HFF-Myc (cell line): ENCODE measurements around the gene KLHL29.

Experiments
- DNase-seq: peaks from one replicate; pipeline ENCODE4 v3.0.0-alpha.2; 2011; ENCODE audit warnings: low read depth; ENCODE audit errors: extremely low read depth
- H3K4me3 ChIP-seq: replicated peaks from 2 replicates; pipeline ENCODE4 v1.5.1; 2011; ENCODE audit warnings: low read depth, mild to moderate bottlenecking, control low read depth, low read length
- CTCF ChIP-seq: IDR thresholded peaks from 2 replicates; pipeline ENCODE4 v1.5.1; 2012; ENCODE audit warnings: mild to moderate bottlenecking, low read depth, low read length, control low read depth; ENCODE audit errors: missing control alignments

KLHL29 gene

DNA sequence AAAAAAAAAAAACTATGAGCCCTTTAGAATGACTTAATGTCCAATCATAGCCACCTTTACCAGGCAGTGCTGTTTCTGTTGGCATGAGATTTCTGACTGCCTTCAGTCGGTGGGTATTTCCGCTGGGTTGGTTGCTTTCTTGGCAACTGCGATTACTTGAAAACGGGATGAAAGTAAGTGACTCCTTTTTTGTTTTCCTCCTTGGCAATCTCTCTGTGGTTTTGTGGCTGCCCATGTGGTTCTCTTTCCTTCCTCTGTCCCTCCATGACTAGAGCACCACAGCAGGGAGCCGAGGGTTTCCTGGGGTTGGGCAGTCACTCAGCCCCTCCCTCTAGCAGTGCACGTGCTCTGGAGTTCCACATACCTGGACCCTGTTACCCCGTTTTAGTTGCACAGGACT lies 112.1 kb downstream of the KLHL29 start:
- TF ChIP-seq CTCF, result no peak
- no peak overlapping the region for H3K4me3 ChIP-seq
- no peak for DNase-seq

DNA sequence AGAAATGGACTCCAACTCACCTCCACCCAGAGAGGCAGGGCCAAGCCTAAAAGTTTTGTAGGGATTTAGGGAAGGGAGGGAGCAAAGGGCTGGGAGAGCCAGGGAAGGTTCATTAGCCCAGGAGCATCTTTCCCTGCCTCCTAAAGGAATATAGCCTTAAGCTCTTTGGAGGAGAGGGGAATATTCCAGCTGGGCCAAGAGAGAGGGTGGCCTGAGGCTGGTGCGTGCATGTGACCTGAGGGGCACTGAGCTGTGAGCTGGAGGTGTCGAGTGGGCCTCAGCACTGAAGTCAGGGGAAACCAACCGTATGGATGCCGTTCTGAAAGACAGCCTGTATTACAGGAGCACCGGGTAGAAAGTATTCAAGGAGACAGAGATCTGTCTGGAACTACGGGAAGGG lies 112.6 kb downstream of the KLHL29 start:
- H3K4me3 ChIP-seq, result no peak overlapping the region
- TF ChIP-seq CTCF, result no peak
- DNase-seq, result no peak

DNA sequence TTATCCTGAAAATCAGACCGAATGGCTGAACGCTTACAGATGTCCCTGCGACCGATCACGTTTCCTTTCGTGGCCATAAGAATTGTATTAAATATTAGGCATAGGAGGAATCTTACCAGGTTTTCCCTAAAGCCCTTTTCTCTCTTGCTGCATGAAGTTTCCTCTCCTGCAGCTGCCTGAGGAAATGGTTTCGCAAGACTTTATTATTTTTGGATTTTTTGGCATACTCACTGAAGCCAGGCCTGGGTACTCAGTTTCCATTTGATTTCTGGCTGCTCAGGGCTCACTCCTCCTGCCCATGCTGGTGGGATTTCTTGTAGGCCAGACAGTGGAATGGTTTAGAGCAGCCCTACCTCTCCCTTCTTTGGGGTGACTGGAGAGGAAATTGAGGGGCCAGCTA lies 114.0 kb downstream of the KLHL29 start:
- DNase-seq, result no peak
- TF ChIP-seq CTCF, result no peak
- H3K4me3 ChIP-seq, result no peak overlapping the region

DNA sequence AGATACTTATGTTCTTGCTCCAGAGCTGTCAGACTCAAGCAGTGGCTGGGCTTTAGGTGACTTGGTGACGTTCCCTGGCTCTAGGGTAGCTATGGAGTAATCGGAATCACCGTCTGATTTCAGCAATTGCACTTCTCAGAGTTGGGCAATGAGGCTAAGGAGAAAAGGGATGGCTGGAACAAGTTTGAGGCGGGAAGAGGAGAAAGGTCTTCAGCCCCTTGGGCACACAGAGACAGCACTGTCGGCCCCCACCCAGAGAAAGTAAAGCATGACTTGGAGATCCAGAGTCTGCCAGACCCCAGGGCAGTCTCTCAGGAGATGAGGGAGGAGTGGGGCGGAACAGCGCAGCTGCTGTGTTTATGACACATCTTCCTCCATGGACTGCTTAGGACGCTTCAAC lies 114.5 kb downstream of the KLHL29 start:
- DNase-seq, result no peak
- H3K4me3 ChIP-seq, result no peak overlapping the region
- no peak for TF ChIP-seq CTCF

GRCh38 chr2:23500836-23501235 lies 115.9 kb downstream of the KLHL29 start:
- H3K4me3 ChIP-seq, result no peak overlapping the region
- TF ChIP-seq CTCF, result no peak
- DNase-seq, result no peak

GRCh38 chr2:23502096-23502495 lies 117.1 kb downstream of the KLHL29 start:
- TF ChIP-seq CTCF, result no peak
- no peak overlapping the region for H3K4me3 ChIP-seq
- DNase-seq, result no peak

DNA sequence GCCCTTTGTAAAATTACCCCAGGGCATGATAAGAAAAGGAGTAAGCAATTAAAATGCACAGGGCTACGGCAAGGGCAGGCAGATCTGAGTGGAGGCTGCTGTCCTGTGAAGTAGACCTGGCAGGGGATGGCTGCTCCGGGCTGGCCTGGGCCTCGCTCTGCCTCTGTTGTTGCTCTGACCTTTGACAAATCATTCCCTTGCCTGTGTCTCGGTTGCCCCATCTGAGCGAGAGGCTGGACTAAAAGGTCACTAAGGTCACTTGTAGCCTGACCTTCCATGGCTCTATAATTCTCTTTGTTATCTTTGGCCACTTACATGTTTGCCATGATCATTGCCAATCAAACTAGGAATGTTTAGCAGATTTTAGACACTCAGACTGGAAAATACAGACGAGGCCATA lies 118.1 kb downstream of the KLHL29 start:
- no peak for DNase-seq
- no peak overlapping the region for H3K4me3 ChIP-seq
- TF ChIP-seq CTCF, result no peak
